Smooth muscle cell (in vitro differentiated cells): Measurements from ENCODE around the gene NKTR. TPM values are rescaled to one million over a fixed set of nuclear protein-coding genes. Genes with fewer than 3 reads are reported as not detected.

Source experiments
- DNase-seq: peaks from one replicate; lab custom pipeline; 2025; ENCODE audit not compliant: unreplicated experiment; lab: John Stamatoyannopoulos, UW
- H2AFZ ChIP-seq: fragments of 200-600 bp; sonication (generic); 2 replicates; pipeline ENCODE4 v1.6.0; 2016; ENCODE audit warnings: antibody characterized with exemption, low read depth, mild to moderate bottlenecking
- H3F3A ChIP-seq: fragments of 200-600 bp; sonication (generic); 2 replicates; pipeline ENCODE4 v1.6.0; 2017; ENCODE audit warnings: antibody characterized with exemption, low read depth
- H3K27ac ChIP-seq: fragments of 200-600 bp; sonication (generic); 2 replicates; pipeline ENCODE4 v1.5.1; 2016; ENCODE audit warnings: low read depth, mild to moderate bottlenecking
- H3K27me3 ChIP-seq: fragments of 200-600 bp; sonication (generic); 2 replicates; pipeline ENCODE4 v1.6.1; 2016; ENCODE audit warnings: low read depth, mild to moderate bottlenecking
- H3K36me3 ChIP-seq: fragments of 200-600 bp; sonication (generic); 2 replicates; pipeline ENCODE4 v1.5.1; 2016; ENCODE audit warnings: low read depth
- H3K4me1 ChIP-seq: fragments of 200-600 bp; sonication (generic); 2 replicates; pipeline ENCODE4 v1.5.1; 2016; ENCODE audit warnings: low read depth
- H3K4me2 ChIP-seq: fragments of 200-600 bp; sonication (generic); 2 replicates; pipeline ENCODE4 v1.6.0; 2016; ENCODE audit warnings: mild to moderate bottlenecking
- H3K4me3 ChIP-seq: fragments of 200-600 bp; sonication (generic); 2 replicates; pipeline ENCODE4 v1.5.1; 2016; ENCODE audit warnings: mild to moderate bottlenecking
- H3K79me2 ChIP-seq: fragments of 200-600 bp; sonication (generic); 2 replicates; pipeline ENCODE4 v1.6.0; 2016; ENCODE audit warnings: low read depth, mild to moderate bottlenecking
- H3K9ac ChIP-seq: fragments of 200-600 bp; sonication (generic); 2 replicates; pipeline ENCODE4 v1.6.0; 2016; ENCODE audit warnings: low read depth
- H3K9me3 ChIP-seq: fragments of 200-600 bp; sonication (generic); replicated peaks from 2 replicates; pipeline ENCODE4 v1.5.1; 2016; ENCODE audit warnings: low read depth
- H4K20me1 ChIP-seq: fragments of 200-600 bp; sonication (generic); 2 replicates; pipeline ENCODE4 v1.6.0; 2016; ENCODE audit warnings: low read depth
- WGBS: methylation state at CpG from one replicate; pipeline ENCODE4 v1.1.7; 2016; ENCODE audit warnings: low lambda C conversion rate; 5-methylcytosine and 5-hydroxymethylcytosine counted together
- polyA plus RNA-seq: library from polyadenylated mRNA; unstranded; fragments of >200 nt; fragmentation: Nextera tagmentation; extraction: Ambion mirVana; gene quantifications from 2 replicates; pipeline ENCODE4 v1.2.1, GENCODE V29; 2016
- total RNA-seq: library from RNA; depleted of rRNA; stranded (reverse); fragments of >200 nt; gene quantifications from 2 replicates; pipeline ENCODE4 v1.2.3, GENCODE V29; 2014
- TF ChIP-seq, protein P1 (sequence below): fragments of 200-600 bp; sonication (generic); IDR thresholded peaks from 2 replicates; pipeline ENCODE4 v1.5.1; 2017; ENCODE audit warnings: borderline replicate concordance, mild to moderate bottlenecking, antibody characterized with exemption; ENCODE audit not compliant: insufficient read depth, poor library complexity, severe bottlenecking

The NKTR gene
- total and polyA plus RNA-seq, 2 experiments from 2014 or later = 37.1 to 91.3 TPM

DNA sequence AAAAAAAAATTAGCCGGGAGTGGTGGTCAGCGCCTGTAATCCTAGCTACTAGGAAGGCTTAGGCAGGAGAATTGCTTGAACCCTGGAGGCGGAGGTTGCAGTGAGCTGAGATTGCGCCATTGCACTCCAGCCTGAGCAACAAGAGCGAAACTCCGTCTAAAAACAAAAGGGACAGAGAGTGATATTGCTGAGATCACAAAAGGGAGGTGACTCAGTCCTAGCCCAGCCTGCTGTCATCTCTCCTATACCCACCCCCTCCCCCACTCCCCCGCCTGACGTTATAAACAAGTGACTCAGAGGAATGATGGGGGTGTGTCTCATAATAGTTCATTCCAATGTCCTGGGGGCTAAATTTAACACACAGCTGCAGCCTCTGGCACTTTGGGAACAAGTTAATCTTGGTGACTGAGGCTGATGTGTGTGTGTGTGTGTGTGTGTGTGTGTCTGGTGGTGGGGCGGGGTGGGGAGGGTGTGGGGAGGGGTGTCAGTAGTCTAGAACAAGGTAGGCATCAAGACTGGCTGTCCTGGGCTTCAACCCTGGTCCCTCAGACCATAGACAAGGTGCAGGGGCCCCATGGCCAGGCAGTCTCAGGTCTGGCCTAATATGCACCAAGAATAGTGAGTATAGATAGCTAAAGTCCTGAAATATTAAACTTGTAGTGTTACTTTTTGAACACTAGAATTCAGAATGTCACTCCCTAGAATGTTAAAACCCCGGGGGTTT lies 83.6 kb downstream of the NKTR start:
- Histone ChIP-seq H3K4me2 (peak overlapping the region; percentile 59), H3K27me3 (no peaks in the 10 kb centered on the region), H3F3A (no peaks in the 10 kb centered on the region), H3K27ac (peak overlapping the region; percentile 49), H2AFZ (no peak overlapping the region), H3K4me1 (no peaks in the 10 kb centered on the region), H3K36me3 (no peaks in the 10 kb centered on the region), H3K79me2 (no peaks in the 10 kb centered on the region), H3K9ac (peak overlapping the region; percentile 28), H3K9me3 (no peaks in the 10 kb centered on the region), H3K4me3 (peak overlapping the region; percentile 18), H4K20me1 (no peaks in the 10 kb centered on the region)
- 33% methylated on average over 10 of the region's 10 CpGs for WGBS
- TF ChIP-seq, protein P1, sequence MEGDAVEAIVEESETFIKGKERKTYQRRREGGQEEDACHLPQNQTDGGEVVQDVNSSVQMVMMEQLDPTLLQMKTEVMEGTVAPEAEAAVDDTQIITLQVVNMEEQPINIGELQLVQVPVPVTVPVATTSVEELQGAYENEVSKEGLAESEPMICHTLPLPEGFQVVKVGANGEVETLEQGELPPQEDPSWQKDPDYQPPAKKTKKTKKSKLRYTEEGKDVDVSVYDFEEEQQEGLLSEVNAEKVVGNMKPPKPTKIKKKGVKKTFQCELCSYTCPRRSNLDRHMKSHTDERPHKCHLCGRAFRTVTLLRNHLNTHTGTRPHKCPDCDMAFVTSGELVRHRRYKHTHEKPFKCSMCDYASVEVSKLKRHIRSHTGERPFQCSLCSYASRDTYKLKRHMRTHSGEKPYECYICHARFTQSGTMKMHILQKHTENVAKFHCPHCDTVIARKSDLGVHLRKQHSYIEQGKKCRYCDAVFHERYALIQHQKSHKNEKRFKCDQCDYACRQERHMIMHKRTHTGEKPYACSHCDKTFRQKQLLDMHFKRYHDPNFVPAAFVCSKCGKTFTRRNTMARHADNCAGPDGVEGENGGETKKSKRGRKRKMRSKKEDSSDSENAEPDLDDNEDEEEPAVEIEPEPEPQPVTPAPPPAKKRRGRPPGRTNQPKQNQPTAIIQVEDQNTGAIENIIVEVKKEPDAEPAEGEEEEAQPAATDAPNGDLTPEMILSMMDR = no peak
- peak; percentile 16 for DNase-seq

DNA sequence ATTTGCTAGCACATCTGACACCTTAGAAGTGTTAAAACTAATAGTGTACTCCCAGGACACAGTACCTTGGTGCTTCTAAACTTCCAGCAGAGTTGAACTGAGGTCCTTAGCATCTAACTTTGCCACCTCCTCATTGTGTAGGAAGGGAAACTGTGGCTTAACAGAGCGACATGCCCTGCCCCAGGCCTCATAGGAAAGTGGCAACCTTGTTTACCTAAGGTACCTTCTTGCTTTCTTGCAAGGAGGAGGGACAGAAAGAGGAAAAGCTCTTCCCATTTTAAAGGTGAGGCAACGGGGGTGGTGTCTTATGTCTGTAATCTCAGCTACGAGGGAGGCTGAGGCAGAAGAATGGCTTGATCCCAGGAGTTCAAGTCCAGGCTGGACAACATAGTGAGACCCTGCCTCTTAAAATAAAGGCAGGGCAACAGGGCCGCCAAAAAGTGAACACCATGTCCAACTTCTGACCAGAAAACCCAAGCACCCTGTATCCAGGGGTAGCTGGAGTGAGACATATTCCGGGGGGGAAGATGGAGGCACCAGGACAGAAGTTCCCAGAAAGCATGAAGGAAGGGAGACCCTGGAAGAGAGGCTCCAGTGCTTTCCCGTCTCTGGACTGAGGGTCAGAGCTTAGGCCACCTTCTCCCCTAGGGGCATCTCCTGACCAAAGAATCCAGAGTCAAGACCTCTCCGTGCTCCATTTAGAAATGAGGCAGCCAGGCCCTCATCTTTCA lies 84.3 kb downstream of the NKTR start:
- no peaks in the 10 kb centered on the region for H3K27me3 ChIP-seq
- TF ChIP-seq, protein P1 = no peak
- WGBS = 95% methylated on average over 7 of the region's 7 CpGs
- no peaks in the 10 kb centered on the region for H3K9me3 ChIP-seq
- no peak overlapping the region for H2AFZ ChIP-seq
- no peak overlapping the region for H3K4me3 ChIP-seq
- H3K36me3 ChIP-seq = no peaks in the 10 kb centered on the region
- no peak for DNase-seq
- no peaks in the 10 kb centered on the region for H4K20me1 ChIP-seq
- peak overlapping the region; percentile 17 for H3K4me2 ChIP-seq
- no peaks in the 10 kb centered on the region for H3K79me2 ChIP-seq
- no peaks in the 10 kb centered on the region for H3F3A ChIP-seq
- H3K27ac ChIP-seq = peak overlapping the region; percentile 47
- peak overlapping the region; percentile 6 for H3K9ac ChIP-seq
- no peaks in the 10 kb centered on the region for H3K4me1 ChIP-seq

DNA sequence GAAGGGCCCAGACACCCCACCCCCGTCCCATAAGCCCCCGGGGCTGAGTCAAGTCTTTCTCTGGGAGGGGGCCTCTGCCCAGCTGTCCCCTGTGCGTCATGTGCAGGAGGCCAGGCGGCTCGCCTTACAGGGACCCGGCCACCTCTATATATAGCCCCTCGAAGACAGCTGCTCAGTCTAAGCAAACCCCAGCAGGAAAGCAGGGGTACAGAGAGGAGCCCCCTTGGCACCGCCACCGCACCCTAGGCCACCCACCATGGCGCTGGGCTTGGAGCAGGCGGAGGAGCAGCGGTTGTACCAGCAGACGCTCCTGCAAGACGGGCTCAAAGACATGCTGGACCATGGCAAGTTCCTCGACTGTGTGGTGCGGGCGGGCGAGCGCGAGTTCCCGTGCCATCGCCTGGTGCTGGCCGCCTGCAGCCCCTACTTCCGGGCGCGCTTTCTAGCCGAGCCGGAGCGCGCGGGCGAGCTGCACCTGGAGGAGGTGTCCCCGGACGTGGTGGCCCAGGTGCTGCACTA lies 84.9 kb downstream of the NKTR start, which contains the start of gene KLHL40:
TSS of gene KLHL40 (plus strand) at position 175 of the 519 bp plus-strand sequence. CDS start at position 257, 82 bp downstream.
- Histone ChIP-seq H3K79me2 (no peaks in the 10 kb centered on the region), H3K27ac (peak within 1 kb of the TSS; percentile 47), H3K4me1 (no peaks in the 10 kb centered on the region), H3K36me3 (no peaks in the 10 kb centered on the region), H3K9ac (peak within 1 kb of the TSS; percentile 6), H3F3A (no peaks in the 10 kb centered on the region), H3K27me3 (no peaks in the 10 kb centered on the region), H3K9me3 (no peaks in the 10 kb centered on the region), H4K20me1 (no peaks in the 10 kb centered on the region), H2AFZ (no peak within 1 kb of the TSS), H3K4me2 (peak within 1 kb of the TSS; percentile 17), H3K4me3 (no peak within 1 kb of the TSS)
- 95% methylated on average over 34 of the region's 34 CpGs for WGBS
- DNase-seq = no peak
- TF ChIP-seq, protein P1 = no peak
